ENCODE results near the gene DGCR2. TPM values are rescaled to one million over a fixed set of nuclear protein-coding genes. Genes with fewer than 3 reads are reported as not detected.

DGCR2 gene
- total and polyA plus RNA-seq, 2 of the 8 experiments (the other 6 are each of a cell fraction or from before 2014, with no cell fraction given) = 42.3 to 62.2 TPM

- no peak overlapping the region for H2BK120ac ChIP-seq (replicated peaks; ENCODE audit: low read depth, low read length)
- no peak overlapping the region for H3K4me3 ChIP-seq (ENCODE audit: extremely low read depth in 1 of 4, insufficient read depth in 2 of 4, low read depth in 3 of 4, low read length in 4 of 4)
- peaks cover 0 to 12% (median 0%) of the 10 kb centered on the region in 4 experiments; a peak in 1 of 8 replicates for H3K36me3 ChIP-seq (ENCODE audit: control insufficient read depth in 2 of 4, insufficient read depth in 4 of 4, low read length in 3 of 4)
- peaks cover 0 to 7% (median 5%) of the 10 kb centered on the region in 4 experiments; a peak in 5 of 7 replicates for H3K4me1 ChIP-seq (replicated peaks in 1 of 4; ENCODE audit: control insufficient read depth in 3 of 4, insufficient read depth in 4 of 4, low read length in 3 of 4)
- H2BK15ac ChIP-seq (ENCODE audit: low read length) = no peak overlapping the region
- no peak overlapping the region for H4K8ac ChIP-seq (ENCODE audit: extremely low read depth, insufficient read depth, low read length)
- H3K23me2 ChIP-seq (ENCODE audit: low read depth, low read length) = peaks cover 7% of the 10 kb centered on the region; the same call in 1 of the 2 replicates
- no peak overlapping the region for H3K27ac ChIP-seq (ENCODE audit: low read depth, low read length)
- no peak overlapping the region for H3K9ac ChIP-seq (replicated peaks in 1 of 4; ENCODE audit: extremely low read depth in 1 of 4, low read depth in 3 of 4, low read length in 3 of 4)
- H3K14ac ChIP-seq (ENCODE audit: insufficient read length) = no peak overlapping the region
- FAIRE-seq (no peak), DNase-seq (ENCODE audit: low read depth in 1 of 2, low spot score in 2 of 2) (no peak)
- H3K18ac ChIP-seq (ENCODE audit: extremely low read depth, low read length) = no peak overlapping the region
- H3K27me3 ChIP-seq (replicated peaks in 1 of 4; ENCODE audit: control insufficient read depth in 3 of 4, extremely low read depth in 1 of 4, insufficient read depth in 3 of 4, low read length in 3 of 4) = peaks cover 52 to 70% (median 63%) of the 10 kb centered on the region in 4 experiments
- H2BK12ac ChIP-seq (ENCODE audit: low read depth, low read length) = no peak overlapping the region
- no peak overlapping the region for H2AK5ac ChIP-seq (ENCODE audit: low read depth, low read length)
- POLR2A ChIA-PET (ENCODE audit: partially characterized antibody) = no interaction called here
- peak overlapping the region in 1 of 2 experiments; percentile 40; a peak in 1 of 4 replicates for H3K4me2 ChIP-seq (ENCODE audit: insufficient read depth in 1 of 2, low read depth in 2 of 2, low read length in 2 of 2)
- H2BK20ac ChIP-seq (ENCODE audit: low read length) = no peak overlapping the region
- no peak overlapping the region for H4K91ac ChIP-seq (replicated peaks; ENCODE audit: insufficient read length, low read length)
- no peaks in the 10 kb centered on the region for H3K79me2 ChIP-seq (ENCODE audit: control insufficient read depth in 1 of 2, insufficient read depth in 2 of 2, low read length in 2 of 2)
- no peaks in the 10 kb centered on the region for H3K79me1 ChIP-seq (ENCODE audit: low read depth, low read length)
- no peak overlapping the region for H3K23ac ChIP-seq (ENCODE audit: insufficient read length)
- H3K9me3 ChIP-seq (ENCODE audit: insufficient read depth in 2 of 2, low read depth in 1 of 2, low read length in 1 of 2) = 0 out of 4 replicates have a peak, but pooled peaks cover 0 to 6% of the 10 kb centered on the region in 2 experiments
- 60% methylated on average over 9 of the region's 10 CpGs; no CpG with 5 or more reads in 1 of the 2 experiments for WGBS, 2 experiments (ENCODE audit: extremely low coverage in 1 of 2, insufficient coverage in 1 of 2, insufficient read length in 1 of 2, insufficient replicate concordance in 2 of 2, low coverage in 1 of 2, low lambda C conversion rate in 2 of 2, missing lambda C conversion rate in 1 of 2)
- H3K4ac ChIP-seq (replicated peaks; ENCODE audit: insufficient read length, low read depth, low read length) = no peak overlapping the region
- no peak overlapping the region for H4K5ac ChIP-seq (ENCODE audit: insufficient read length, low read depth, low read length)
- TF ChIP-seq USF2 (IDR thresholded peaks at IDR 0.05; ENCODE audit: low read length) (no peak), SUZ12 (IDR thresholded peaks at IDR 0.05; ENCODE audit: low read length) (peak; percentile 63; the same call in 1 of the 2 replicates), KDM1A (IDR thresholded peaks at IDR 0.05; ENCODE audit: borderline replicate concordance, low read length) (peak; percentile 81; the same call in 1 of the 2 replicates), KDM5A (IDR thresholded peaks at IDR 0.05; ENCODE audit: low read length) (no peak)
- H4K20me1 ChIP-seq (replicated peaks in 1 of 2; ENCODE audit: control insufficient read depth in 1 of 2, insufficient read depth in 2 of 2, low read length in 2 of 2) = peaks cover 2 to 12% of the 10 kb centered on the region in 2 experiments
- no peak overlapping the region for H3K56ac ChIP-seq (replicated peaks; ENCODE audit: insufficient read length, low read depth, low read length)
- H2BK5ac ChIP-seq (ENCODE audit: low read depth, low read length) = no peak overlapping the region
- no peak overlapping the region for H2AFZ ChIP-seq (ENCODE audit: low read length)
- CTCF ChIA-PET (ENCODE audit: partially characterized antibody) = interaction anchor here (0.7 to 1.3 kb wide), 2 partner anchors 17 to 1295 kb away, joined by 3 to 6 read pairs; no protein-coding TSS in a partner anchor
These were observed 29.3 kb upstream of the DGCR2 start for GRCh38 chr22:19151329-19152191.

All from H1 (cell line).